ENCODE data around the gene SSX1.
"Not testable (repeated sequence)": the region's sequence is repeated elsewhere in the genome, so short reads cannot be mapped to it uniquely, and the experiment has no call there.

SSX1 gene, protein sequence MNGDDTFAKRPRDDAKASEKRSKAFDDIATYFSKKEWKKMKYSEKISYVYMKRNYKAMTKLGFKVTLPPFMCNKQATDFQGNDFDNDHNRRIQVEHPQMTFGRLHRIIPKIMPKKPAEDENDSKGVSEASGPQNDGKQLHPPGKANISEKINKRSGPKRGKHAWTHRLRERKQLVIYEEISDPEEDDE

DNA sequence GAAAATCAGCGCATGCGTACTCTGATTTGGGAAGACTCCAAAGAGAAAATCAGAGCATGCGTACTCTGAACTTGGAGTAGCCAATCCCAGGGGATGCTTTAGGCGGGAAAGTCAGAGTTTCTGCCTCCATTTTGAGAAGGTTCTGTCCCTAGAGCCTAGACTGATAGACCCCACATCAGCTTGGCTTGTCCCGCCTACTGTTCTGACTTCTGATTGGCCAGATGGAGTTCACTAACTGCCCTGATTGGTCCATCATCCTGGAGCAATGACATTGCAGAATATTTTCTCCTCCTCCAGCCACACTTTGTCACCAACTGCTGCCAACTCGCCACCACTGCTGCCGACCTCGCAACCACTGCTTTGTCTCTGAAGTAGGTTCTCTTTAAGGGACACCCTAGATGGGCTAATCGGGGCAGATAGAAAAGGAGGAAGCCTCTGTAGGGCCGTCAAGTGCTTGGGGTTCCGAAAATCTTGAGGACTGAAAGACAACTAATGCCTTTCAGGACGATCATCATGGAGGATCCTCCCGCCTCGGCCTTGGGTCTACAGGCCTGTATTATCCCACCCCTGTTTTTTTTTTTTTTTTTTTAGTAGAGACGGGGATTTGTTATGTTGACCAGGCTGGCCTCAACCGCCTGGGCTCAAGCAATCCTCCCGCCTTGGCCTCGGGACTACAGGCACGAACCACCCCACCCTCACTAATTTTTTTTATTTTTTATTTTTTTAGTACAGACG, at the start of gene SSX1:
Gene SSX1, plus strand, starts transcription at position 331 of the 735 bp plus-strand sequence. CDS start 1,850 bp downstream, outside the sequence.
- H3K27me3 ChIP-seq (ENCODE audit: insufficient read depth, poor library complexity, severe bottlenecking); H3K4me1 ChIP-seq (ENCODE audit: insufficient read depth, poor library complexity, severe bottlenecking); DNase-seq (ENCODE audit: low spot score); H3K36me3 ChIP-seq (ENCODE audit: low read depth); H3K9me3 ChIP-seq (ENCODE audit: severe bottlenecking); H3K27ac ChIP-seq (ENCODE audit: poor library complexity, severe bottlenecking); H3K4me3 ChIP-seq (ENCODE audit: severe bottlenecking); ATAC-seq (ENCODE audit: low read depth): not testable (repeated sequence)

DNA sequence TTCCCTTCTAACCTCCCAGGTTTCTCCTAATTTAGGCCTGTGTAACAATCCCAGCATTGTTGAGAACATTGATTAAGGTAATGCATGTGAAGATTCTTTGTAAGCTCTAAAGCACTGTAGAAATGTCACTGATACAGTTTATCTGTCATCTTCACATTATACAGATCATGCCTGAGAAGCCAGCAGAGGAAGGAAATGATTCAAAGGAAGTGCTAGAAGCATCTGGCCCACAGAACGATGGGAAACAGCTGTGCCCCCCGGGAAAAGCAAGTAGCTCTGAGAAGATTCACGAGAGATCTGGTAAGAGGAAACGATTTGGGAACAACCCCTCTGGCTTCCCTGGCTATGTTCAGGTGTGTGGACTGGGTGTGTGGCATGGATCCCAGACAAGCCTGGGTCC, 40.9 kb upstream of the SSX1 start:
- H3K4me3 ChIP-seq (ENCODE audit: severe bottlenecking); ATAC-seq (ENCODE audit: low read depth); H3K36me3 ChIP-seq (ENCODE audit: low read depth); H3K27me3 ChIP-seq (ENCODE audit: insufficient read depth, poor library complexity, severe bottlenecking); H3K9me3 ChIP-seq (ENCODE audit: severe bottlenecking); DNase-seq (ENCODE audit: low spot score); H3K4me1 ChIP-seq (ENCODE audit: insufficient read depth, poor library complexity, severe bottlenecking); H3K27ac ChIP-seq (ENCODE audit: poor library complexity, severe bottlenecking): not testable (repeated sequence)

DNA sequence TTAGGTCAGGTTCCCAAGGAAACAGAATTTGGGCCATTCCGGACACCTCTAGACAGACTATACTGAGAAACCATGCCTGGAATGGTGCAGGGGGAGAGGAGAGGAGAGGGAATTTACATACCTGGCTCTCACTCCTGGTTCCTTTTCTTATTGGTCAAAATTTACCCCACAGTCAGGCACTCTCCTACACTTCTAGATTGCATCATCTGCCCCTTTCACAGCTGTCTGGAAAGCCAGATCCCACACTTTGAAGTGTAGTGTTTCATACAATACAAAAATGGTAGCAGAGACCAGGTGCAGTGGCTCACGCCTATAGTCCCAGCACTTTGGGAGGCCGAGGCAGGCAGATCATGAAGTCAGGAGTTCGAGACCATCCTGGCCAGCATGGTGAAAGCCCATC, 31.0 kb upstream of the SSX1 start:
- H3K4me1 ChIP-seq (ENCODE audit: insufficient read depth, poor library complexity, severe bottlenecking); H3K9me3 ChIP-seq (ENCODE audit: severe bottlenecking); H3K4me3 ChIP-seq (ENCODE audit: severe bottlenecking); DNase-seq (ENCODE audit: low spot score); H3K27ac ChIP-seq (ENCODE audit: poor library complexity, severe bottlenecking); H3K36me3 ChIP-seq (ENCODE audit: low read depth); H3K27me3 ChIP-seq (ENCODE audit: insufficient read depth, poor library complexity, severe bottlenecking); ATAC-seq (ENCODE audit: low read depth): not testable (repeated sequence)

DNA sequence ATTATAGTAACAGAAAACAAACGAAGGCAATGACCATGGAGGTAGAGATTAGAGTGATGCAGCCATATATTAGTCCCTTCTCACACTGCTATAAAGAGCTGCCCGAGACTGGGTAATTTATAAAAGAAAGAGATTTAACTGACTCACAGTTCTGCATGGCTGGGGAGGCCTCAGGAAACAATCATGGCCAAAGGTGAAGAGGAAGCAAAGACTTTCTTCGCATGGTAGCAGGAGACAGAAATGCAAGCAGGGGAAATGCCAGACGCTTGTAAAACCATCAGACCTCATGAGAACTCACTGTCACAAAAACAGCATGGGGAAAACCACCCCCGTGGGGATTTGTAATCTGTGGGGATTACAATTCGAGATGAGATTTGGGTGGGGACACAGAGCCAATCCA, 2.2 kb upstream of the SSX1 start:
- H3K4me1 ChIP-seq (ENCODE audit: insufficient read depth, poor library complexity, severe bottlenecking); H3K36me3 ChIP-seq (ENCODE audit: low read depth); ATAC-seq (ENCODE audit: low read depth); H3K27ac ChIP-seq (ENCODE audit: poor library complexity, severe bottlenecking); DNase-seq (ENCODE audit: low spot score); H3K4me3 ChIP-seq (ENCODE audit: severe bottlenecking); H3K9me3 ChIP-seq (ENCODE audit: severe bottlenecking); H3K27me3 ChIP-seq (ENCODE audit: insufficient read depth, poor library complexity, severe bottlenecking): not testable (repeated sequence)

DNA sequence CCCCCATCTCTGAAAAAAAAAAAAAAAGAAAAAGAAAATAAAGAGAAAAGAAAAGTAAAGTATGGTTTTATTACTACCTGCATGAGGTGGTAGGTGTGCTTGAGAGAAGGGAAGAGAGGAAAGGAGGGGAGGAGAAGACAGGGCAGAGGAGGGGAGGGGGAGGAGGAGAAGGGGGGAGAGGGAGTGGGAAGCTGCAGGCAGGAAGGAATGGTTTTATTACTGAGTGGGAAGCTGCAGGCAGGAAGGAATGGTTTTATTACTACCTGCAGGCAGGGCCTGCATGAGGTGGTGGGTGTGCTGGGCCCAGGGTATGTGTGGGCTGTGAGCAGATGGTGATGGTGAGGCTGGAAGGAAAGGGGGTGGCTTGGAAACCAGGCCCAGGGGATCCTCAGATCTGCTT, 19.2 kb downstream of the SSX1 start:
- not testable (repeated sequence) for H3K27me3 ChIP-seq (ENCODE audit: insufficient read depth, poor library complexity, severe bottlenecking); H3K9me3 ChIP-seq (ENCODE audit: severe bottlenecking); ATAC-seq (ENCODE audit: low read depth); H3K27ac ChIP-seq (ENCODE audit: poor library complexity, severe bottlenecking); H3K4me3 ChIP-seq (ENCODE audit: severe bottlenecking); H3K36me3 ChIP-seq (ENCODE audit: low read depth); H3K4me1 ChIP-seq (ENCODE audit: insufficient read depth, poor library complexity, severe bottlenecking); DNase-seq (ENCODE audit: low spot score)

DNA sequence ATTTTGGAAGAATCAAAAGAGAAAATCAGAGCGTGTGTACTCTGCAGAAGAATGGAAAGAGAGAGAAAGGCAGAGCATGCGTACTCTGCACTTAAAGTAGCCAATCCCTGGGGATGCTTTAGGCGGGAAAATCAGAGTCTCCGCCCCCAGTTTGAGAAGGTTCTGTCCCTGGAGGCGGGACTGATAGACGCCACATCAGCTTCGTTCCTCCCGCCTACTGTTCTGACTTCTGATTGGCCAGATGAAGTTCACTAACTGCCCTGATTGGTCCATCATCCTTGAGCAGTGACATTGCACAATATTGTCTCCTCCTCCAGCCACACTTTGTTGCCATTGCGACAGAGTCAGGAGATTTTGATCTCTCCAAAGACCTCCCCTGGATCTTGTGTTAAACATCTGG, 23.8 kb downstream of the SSX1 start:
- ATAC-seq (ENCODE audit: low read depth): no peak

DNA sequence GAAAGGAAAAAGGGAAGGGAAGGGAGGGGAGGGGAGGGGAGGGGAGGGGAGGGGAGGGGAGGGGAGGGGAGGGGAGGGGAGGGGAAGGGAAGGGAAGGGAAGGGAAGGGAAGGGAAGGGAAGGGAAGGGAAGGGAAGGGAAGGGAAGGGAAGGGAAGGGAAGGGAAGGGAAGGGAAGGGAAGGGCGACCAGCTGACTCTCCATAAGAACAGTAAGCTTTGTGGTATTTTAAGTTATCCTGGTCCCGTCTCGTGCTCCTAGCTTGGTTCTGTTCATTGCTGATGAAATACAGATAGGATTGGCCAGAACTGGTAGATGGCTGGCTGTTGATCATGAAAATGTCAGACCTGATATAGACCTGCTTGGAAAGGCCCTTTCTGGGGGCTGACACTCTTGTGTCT, 25.5 kb downstream of the SSX1 start:
- DNase-seq (ENCODE audit: low spot score); H3K9me3 ChIP-seq (ENCODE audit: severe bottlenecking); H3K4me3 ChIP-seq (ENCODE audit: severe bottlenecking); H3K27ac ChIP-seq (ENCODE audit: poor library complexity, severe bottlenecking); H3K36me3 ChIP-seq (ENCODE audit: low read depth); ATAC-seq (ENCODE audit: low read depth); H3K27me3 ChIP-seq (ENCODE audit: insufficient read depth, poor library complexity, severe bottlenecking); H3K4me1 ChIP-seq (ENCODE audit: insufficient read depth, poor library complexity, severe bottlenecking): not testable (repeated sequence)

More for the DNA sequence above, 23.8 kb downstream of the SSX1 start:
- Histone ChIP-seq H3K4me3 (ENCODE audit: severe bottlenecking) (no peak overlapping the region), H3K36me3 (ENCODE audit: low read depth) (no peaks in the 10 kb centered on the region), H3K27ac (ENCODE audit: poor library complexity, severe bottlenecking) (no peak overlapping the region), H3K4me1 (ENCODE audit: insufficient read depth, poor library complexity, severe bottlenecking) (no peaks in the 10 kb centered on the region), H3K27me3 (ENCODE audit: insufficient read depth, poor library complexity, severe bottlenecking) (no peaks in the 10 kb centered on the region), H3K9me3 (ENCODE audit: severe bottlenecking) (no peaks in the 10 kb centered on the region)
- DNase-seq (ENCODE audit: low spot score): no peak
- TF ChIP-seq, protein P1, sequence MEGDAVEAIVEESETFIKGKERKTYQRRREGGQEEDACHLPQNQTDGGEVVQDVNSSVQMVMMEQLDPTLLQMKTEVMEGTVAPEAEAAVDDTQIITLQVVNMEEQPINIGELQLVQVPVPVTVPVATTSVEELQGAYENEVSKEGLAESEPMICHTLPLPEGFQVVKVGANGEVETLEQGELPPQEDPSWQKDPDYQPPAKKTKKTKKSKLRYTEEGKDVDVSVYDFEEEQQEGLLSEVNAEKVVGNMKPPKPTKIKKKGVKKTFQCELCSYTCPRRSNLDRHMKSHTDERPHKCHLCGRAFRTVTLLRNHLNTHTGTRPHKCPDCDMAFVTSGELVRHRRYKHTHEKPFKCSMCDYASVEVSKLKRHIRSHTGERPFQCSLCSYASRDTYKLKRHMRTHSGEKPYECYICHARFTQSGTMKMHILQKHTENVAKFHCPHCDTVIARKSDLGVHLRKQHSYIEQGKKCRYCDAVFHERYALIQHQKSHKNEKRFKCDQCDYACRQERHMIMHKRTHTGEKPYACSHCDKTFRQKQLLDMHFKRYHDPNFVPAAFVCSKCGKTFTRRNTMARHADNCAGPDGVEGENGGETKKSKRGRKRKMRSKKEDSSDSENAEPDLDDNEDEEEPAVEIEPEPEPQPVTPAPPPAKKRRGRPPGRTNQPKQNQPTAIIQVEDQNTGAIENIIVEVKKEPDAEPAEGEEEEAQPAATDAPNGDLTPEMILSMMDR (IDR thresholded peaks at IDR 0.05; ENCODE audit: poor library complexity, severe bottlenecking): no peak

All from RWPE2 (cell line).